Caco-2 (cell line): ENCODE data around the gene ARHGEF28. TPM values are rescaled to one million over a fixed set of nuclear protein-coding genes. Genes with fewer than 3 reads are reported as not detected.

ENCODE experiments used
- BruUV-seq: library from RNA; stranded (reverse); fragments of 400-500 nt; replicated peaks from 2 replicates; lab custom pipeline; 2021; lab: Mats Ljungman, UMichigan
- CTCF ChIA-PET: fragments of 300-600 bp; sonication (Branson Sonifier 250); formaldehyde crosslinking; loops from one replicate; lab custom pipeline; 2022; ENCODE audit warnings: antibody characterized with exemption; lab: Charles Lee
- POLR2A ChIA-PET: fragments of 300-600 bp; sonication (Branson Sonifier 250); formaldehyde crosslinking; loops from one replicate; lab custom pipeline; 2022; ENCODE audit warnings: antibody characterized with exemption; lab: Charles Lee
- DNase-seq, 2 experiments: peaks; one replicate each; pipeline versions ENCODE4 v3.0.0 to v3.0.0-alpha.2; 2020 to 2022
- H3K27me3 ChIP-seq: replicated peaks from 2 replicates; pipeline ENCODE4 v1.6.0; 2011; ENCODE audit warnings: low read length; ENCODE audit not compliant: control insufficient read depth, insufficient read depth
- H3K36me3 ChIP-seq: 2 replicates; pipeline ENCODE4 v1.5.1; 2011; ENCODE audit warnings: low read length; ENCODE audit not compliant: control insufficient read depth, insufficient read depth
- H3K4me1 ChIP-seq: fragments of 250-450 bp; sonication (Bioruptor Pico); 2 replicates; pipeline ENCODE4 v1.5.1; 2020; ENCODE audit warnings: mild to moderate bottlenecking
- H3K4me3 ChIP-seq: 2 replicates; pipeline ENCODE4 v1.5.1; 2011; ENCODE audit warnings: low read depth, mild to moderate bottlenecking, control low read depth, low read length
- H3K9me3 ChIP-seq: fragments of 250-450 bp; sonication (Bioruptor Pico); 2 replicates; pipeline ENCODE4 v1.5.1; 2020; ENCODE audit warnings: mild to moderate bottlenecking, moderate library complexity
- H3K27ac Mint-ChIP-seq: one replicate; pipeline ENCODE4 v1.8.0; 2022; ENCODE audit warnings: mixed read lengths; ENCODE audit not compliant: unreplicated experiment
- H3K27me3 Mint-ChIP-seq: one replicate; pipeline ENCODE4 v1.8.0; 2022; ENCODE audit warnings: mixed read lengths; ENCODE audit not compliant: insufficient read depth, unreplicated experiment
- H3K36me3 Mint-ChIP-seq: one replicate; pipeline ENCODE4 v1.8.0; 2022; ENCODE audit warnings: mild to moderate bottlenecking, mixed read lengths; ENCODE audit not compliant: insufficient read depth, unreplicated experiment
- H3K4me1 Mint-ChIP-seq: one replicate; pipeline ENCODE4 v1.8.0; 2022; ENCODE audit warnings: low read depth, mixed read lengths; ENCODE audit not compliant: unreplicated experiment
- H3K4me3 Mint-ChIP-seq: one replicate; pipeline ENCODE4 v1.8.0; 2022; ENCODE audit warnings: mild to moderate bottlenecking, moderate library complexity, mixed read lengths; ENCODE audit not compliant: unreplicated experiment
- H3K9me3 Mint-ChIP-seq: one replicate; pipeline ENCODE4 v1.8.0; 2022; ENCODE audit warnings: mixed read lengths; ENCODE audit not compliant: unreplicated experiment
- intact Hi-C: fragments of 100-400 bp; cut with micrococcal nuclease; formaldehyde crosslinking; loops from one replicate; pipeline ENCODE4 v1.10.0; 2022; ENCODE audit not compliant: unreplicated experiment
- total RNA-seq: library from RNA; stranded (reverse); gene quantifications from 2 replicates; pipeline ENCODE4 v1.2.3, GENCODE V29; 2022
- TF ChIP-seq, protein P1 (sequence below), 2 experiments: fragments of 200-600 bp in 1 of 2; IDR thresholded peaks; 1 replicate in 1 of 2; 2 replicates in 1 of 2; pipeline versions ENCODE4 v1.5.1 to v1.8.0; 2011 to 2022; ENCODE audit warnings: antibody characterized with exemption in 1 of 2, control low read depth in 1 of 2, inconsistent platforms in 1 of 2, low read depth in 1 of 2, low read length in 1 of 2, mild to moderate bottlenecking in 1 of 2, moderate library complexity in 1 of 2; ENCODE audit not compliant: insufficient read depth in 1 of 2, severe bottlenecking in 1 of 2, unreplicated experiment in 1 of 2

ARHGEF28 gene
- total RNA-seq, 1 experiment from 2014 or later: 4.6 TPM

- no peak for DNase-seq
- Mint-ChIP-seq H3K4me1 (no peaks in the 10 kb centered on the region), H3K9me3 (peaks cover 12% of the 10 kb centered on the region), H3K27ac (no peak overlapping the region), H3K27me3 (no peaks in the 10 kb centered on the region), H3K4me3 (no peak overlapping the region), H3K36me3 (no peaks in the 10 kb centered on the region)
- Histone ChIP-seq H3K9me3 (no peaks in the 10 kb centered on the region; the same call in 1 of the 2 replicates), H3K4me3 (no peak overlapping the region), H3K4me1 (peaks cover 5% of the 10 kb centered on the region; the same call in 1 of the 2 replicates), H3K27me3 (no peaks in the 10 kb centered on the region), H3K36me3 (no peaks in the 10 kb centered on the region)
- TF ChIP-seq, protein P1, sequence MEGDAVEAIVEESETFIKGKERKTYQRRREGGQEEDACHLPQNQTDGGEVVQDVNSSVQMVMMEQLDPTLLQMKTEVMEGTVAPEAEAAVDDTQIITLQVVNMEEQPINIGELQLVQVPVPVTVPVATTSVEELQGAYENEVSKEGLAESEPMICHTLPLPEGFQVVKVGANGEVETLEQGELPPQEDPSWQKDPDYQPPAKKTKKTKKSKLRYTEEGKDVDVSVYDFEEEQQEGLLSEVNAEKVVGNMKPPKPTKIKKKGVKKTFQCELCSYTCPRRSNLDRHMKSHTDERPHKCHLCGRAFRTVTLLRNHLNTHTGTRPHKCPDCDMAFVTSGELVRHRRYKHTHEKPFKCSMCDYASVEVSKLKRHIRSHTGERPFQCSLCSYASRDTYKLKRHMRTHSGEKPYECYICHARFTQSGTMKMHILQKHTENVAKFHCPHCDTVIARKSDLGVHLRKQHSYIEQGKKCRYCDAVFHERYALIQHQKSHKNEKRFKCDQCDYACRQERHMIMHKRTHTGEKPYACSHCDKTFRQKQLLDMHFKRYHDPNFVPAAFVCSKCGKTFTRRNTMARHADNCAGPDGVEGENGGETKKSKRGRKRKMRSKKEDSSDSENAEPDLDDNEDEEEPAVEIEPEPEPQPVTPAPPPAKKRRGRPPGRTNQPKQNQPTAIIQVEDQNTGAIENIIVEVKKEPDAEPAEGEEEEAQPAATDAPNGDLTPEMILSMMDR (IDR thresholded peaks at IDR 0.05; ENCODE audit: insufficient read depth in 1 of 2, low read depth in 1 of 2, low read length in 1 of 2, severe bottlenecking in 1 of 2, unreplicated experiment in 1 of 2): no peak
- ChIA-PET POLR2A (no interaction called here), CTCF (no interaction called here)
- intact Hi-C loops: no loop called here
- no TSS peak for BruUV-seq
Observed at GRCh38 chr5:73940026-73940425, 314.0 kb downstream of the ARHGEF28 start.

- Mint-ChIP-seq H3K9me3 (peaks cover 12% of the 10 kb centered on the region), H3K4me1 (no peaks in the 10 kb centered on the region), H3K27ac (no peak overlapping the region), H3K27me3 (no peaks in the 10 kb centered on the region), H3K4me3 (no peak overlapping the region), H3K36me3 (no peaks in the 10 kb centered on the region)
- CTCF ChIA-PET: no interaction called here
- no peak for DNase-seq
- intact Hi-C loops: no loop called here
- TF ChIP-seq, protein P1 (IDR thresholded peaks at IDR 0.05; ENCODE audit: insufficient read depth in 1 of 2, low read depth in 1 of 2, low read length in 1 of 2, severe bottlenecking in 1 of 2, unreplicated experiment in 1 of 2): no peak
- Histone ChIP-seq H3K36me3 (no peaks in the 10 kb centered on the region), H3K27me3 (no peaks in the 10 kb centered on the region), H3K9me3 (no peaks in the 10 kb centered on the region; the same call in 1 of the 2 replicates), H3K4me1 (peaks cover 5% of the 10 kb centered on the region; the same call in 1 of the 2 replicates), H3K4me3 (no peak overlapping the region)
- POLR2A ChIA-PET: no interaction called here
- no TSS peak for BruUV-seq
Observed at GRCh38 chr5:73940801-73941200, 314.8 kb downstream of the ARHGEF28 start.

DNA sequence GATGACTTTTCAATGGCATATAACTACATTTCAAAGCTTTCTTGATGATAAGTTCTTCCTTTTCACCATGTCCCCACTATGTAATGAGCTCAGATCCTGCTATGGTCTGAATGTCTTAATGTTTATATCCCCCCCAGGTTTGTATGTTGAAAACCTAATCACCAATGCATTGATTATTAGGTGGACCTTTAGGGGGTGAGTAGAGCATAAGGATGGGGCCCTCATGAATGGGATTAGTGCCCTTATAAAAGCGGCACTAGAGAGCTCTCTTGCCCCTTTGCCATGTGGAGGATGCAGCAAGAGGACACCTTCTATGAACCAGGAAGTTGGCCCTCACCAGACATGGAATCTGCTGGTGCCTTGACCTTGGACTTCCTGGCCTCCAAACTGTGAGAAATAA is 316.8 kb downstream of the ARHGEF28 start:
- Mint-ChIP-seq H3K4me3 (no peak overlapping the region), H3K9me3 (peaks cover 12% of the 10 kb centered on the region), H3K4me1 (no peaks in the 10 kb centered on the region), H3K27me3 (no peaks in the 10 kb centered on the region), H3K27ac (no peak overlapping the region), H3K36me3 (no peaks in the 10 kb centered on the region)
- peaks cover 5% of the 10 kb centered on the region; the same call in 1 of the 2 replicates for H3K4me1 ChIP-seq
- no peak for DNase-seq
- ChIA-PET CTCF (no interaction called here), POLR2A (no interaction called here)
- no TSS peak for BruUV-seq
- no peaks in the 10 kb centered on the region for H3K36me3 ChIP-seq
- TF ChIP-seq, protein P1 (IDR thresholded peaks at IDR 0.05; ENCODE audit: insufficient read depth in 1 of 2, low read depth in 1 of 2, low read length in 1 of 2, severe bottlenecking in 1 of 2, unreplicated experiment in 1 of 2): no peak
- H3K4me3 ChIP-seq: no peak overlapping the region
- intact Hi-C loops: no loop called here
- no peaks in the 10 kb centered on the region; the same call in 1 of the 2 replicates for H3K9me3 ChIP-seq
- H3K27me3 ChIP-seq: no peaks in the 10 kb centered on the region
